SK-N-MC (cell line): ENCODE data around the gene CHMP3.

ENCODE experiments used
- DNase-seq: peaks from one replicate; pipeline ENCODE4 v3.0.0-alpha.2; 2011; ENCODE audit warnings: low read depth, low spot score
- H3K27ac ChIP-seq: fragments of 200-600 bp; sonication (generic); 2 replicates; pipeline ENCODE4 v1.5.1; 2016; ENCODE audit warnings: mixed run types
- H3K36me3 ChIP-seq: fragments of 200-600 bp; sonication (generic); 2 replicates; pipeline ENCODE4 v1.6.1; 2017; ENCODE audit warnings: antibody characterized with exemption, low read length, mixed read lengths; ENCODE audit not compliant: insufficient read depth
- H3K4me3 ChIP-seq: fragments of 200-600 bp; sonication (generic); 2 replicates; pipeline ENCODE4 v1.5.1; 2016
- H3K9ac ChIP-seq: fragments of 200-600 bp; sonication (generic); 2 replicates; pipeline ENCODE4 v1.8.0; 2017; ENCODE audit warnings: mixed run types, mixed read lengths; ENCODE audit not compliant: insufficient read length
- H3K9me3 ChIP-seq: fragments of 200-600 bp; sonication (generic); 2 replicates; pipeline ENCODE4 v1.6.1; 2017; ENCODE audit warnings: low read depth, mild to moderate bottlenecking, antibody characterized with exemption, low read length, moderate library complexity, mixed read lengths
- EZH2 ChIP-seq: fragments of 200-600 bp; sonication (generic); IDR thresholded peaks from one replicate; pipeline ENCODE4 v1.6.1; 2017; ENCODE audit warnings: antibody characterized with exemption
- FOXP2 ChIP-seq: optimal IDR thresholded peaks from 2 replicates; pipeline ENCODE3; 2011; ENCODE audit warnings: mild to moderate bottlenecking, moderate library complexity; ENCODE audit not compliant: insufficient read depth; ENCODE audit errors: extremely low read length, control extremely low read depth
- POLR2AphosphoS5 ChIP-seq: IDR thresholded peaks from 2 replicates; pipeline ENCODE4 v1.6.1; 2012; ENCODE audit warnings: mild to moderate bottlenecking, low read depth, low read length, borderline replicate concordance

The CHMP3 gene

DNA sequence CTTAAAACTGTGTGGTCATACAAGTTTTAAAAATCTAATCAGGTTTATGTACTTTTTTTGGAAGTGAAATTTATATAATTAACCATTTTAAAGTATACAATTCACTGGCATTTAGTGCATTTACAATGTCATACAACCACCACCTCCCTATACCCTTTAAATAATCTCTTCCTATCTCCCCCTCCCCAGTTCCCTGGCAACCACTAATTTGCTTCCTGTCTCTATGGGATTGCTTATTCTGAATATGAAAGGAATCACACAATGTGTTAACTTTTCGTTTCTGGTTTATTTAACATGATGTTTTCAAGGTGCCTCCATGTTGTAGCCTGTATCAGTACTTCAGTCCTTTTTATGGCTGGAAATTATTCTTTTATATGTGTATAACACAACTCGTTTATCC, 19.4 kb downstream of the CHMP3 start:
- TF ChIP-seq POLR2AphosphoS5, result no peak
- TF ChIP-seq EZH2, result no peak
- TF ChIP-seq FOXP2, result no peak
- Histone ChIP-seq H3K36me3 (peaks cover 11% of the 10 kb centered on the region), H3K4me3 (no peak overlapping the region), H3K27ac (0 out of 2 replicates have a peak overlapping the region, but pooled peaks have one; percentile 19), H3K9me3 (0 out of 2 replicates have a peak, but pooled peaks cover 3% of the 10 kb centered on the region), H3K9ac (no peak overlapping the region)
- DNase-seq, result no peak

DNA sequence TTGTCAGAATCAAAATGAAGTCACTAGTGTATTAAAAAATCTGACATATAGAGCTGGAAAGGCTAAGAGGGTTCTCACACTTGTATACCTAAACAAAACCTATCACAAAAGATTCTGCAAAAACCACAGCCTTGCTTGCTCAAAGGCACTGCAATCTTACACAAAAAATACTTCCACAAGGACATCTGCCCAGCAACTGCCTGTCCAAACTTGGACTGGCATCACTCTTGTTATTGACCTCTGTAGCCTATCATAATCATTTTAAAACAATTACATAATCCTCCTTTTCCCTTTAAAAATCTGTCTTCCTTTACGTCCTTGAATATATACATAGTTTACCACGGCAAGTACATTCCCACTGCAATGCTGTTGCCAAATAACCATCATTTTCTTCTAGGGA, 19.9 kb downstream of the CHMP3 start:
- TF ChIP-seq FOXP2, result no peak
- no peak for TF ChIP-seq POLR2AphosphoS5
- no peak for TF ChIP-seq EZH2
- no peak for DNase-seq
- no peak overlapping the region for H3K27ac ChIP-seq
- H3K9ac ChIP-seq, result no peak overlapping the region
- no peak overlapping the region for H3K4me3 ChIP-seq
- H3K36me3 ChIP-seq, result peaks cover 11% of the 10 kb centered on the region
- H3K9me3 ChIP-seq, result 0 out of 2 replicates have a peak, but pooled peaks cover 3% of the 10 kb centered on the region

GRCh38 chr2:86542814-86543213, 20.4 kb downstream of the CHMP3 start:
- H3K9me3 ChIP-seq, result 0 out of 2 replicates have a peak, but pooled peaks cover 3% of the 10 kb centered on the region
- TF ChIP-seq EZH2 (no peak), FOXP2 (no peak)

DNA sequence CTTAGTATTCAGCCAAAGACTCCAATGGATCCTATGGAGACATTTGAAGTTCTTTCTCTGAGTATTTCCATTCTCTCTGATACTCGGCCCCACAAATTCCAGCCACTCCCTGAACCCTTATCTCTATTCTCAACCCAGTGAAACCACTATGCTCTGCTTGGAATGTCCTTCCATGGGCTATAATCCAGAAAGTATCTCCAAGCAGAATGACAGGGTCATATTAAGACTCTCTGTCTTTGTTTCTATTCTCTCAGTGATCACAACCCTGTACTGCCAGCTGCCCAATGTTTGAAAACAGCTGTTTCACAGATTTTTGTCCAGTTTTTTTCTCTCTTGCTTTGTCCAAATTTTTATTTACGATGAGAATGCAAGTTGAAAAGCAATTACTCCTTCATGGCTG, 21.9 kb downstream of the CHMP3 start:
- Histone ChIP-seq H3K36me3 (no peaks in the 10 kb centered on the region; the same call in 1 of the 2 replicates), H3K9me3 (no peaks in the 10 kb centered on the region), H3K4me3 (no peak overlapping the region), H3K27ac (no peak overlapping the region), H3K9ac (no peak overlapping the region)
- no peak for TF ChIP-seq FOXP2
- TF ChIP-seq EZH2, result no peak
- no peak for TF ChIP-seq POLR2AphosphoS5
- no peak for DNase-seq

More at GRCh38 chr2:86542814-86543213, 20.4 kb downstream of the CHMP3 start:
- DNase-seq, result no peak
- peaks cover 11% of the 10 kb centered on the region for H3K36me3 ChIP-seq
- no peak overlapping the region for H3K9ac ChIP-seq
- H3K27ac ChIP-seq, result no peak overlapping the region
- no peak overlapping the region for H3K4me3 ChIP-seq

DNA sequence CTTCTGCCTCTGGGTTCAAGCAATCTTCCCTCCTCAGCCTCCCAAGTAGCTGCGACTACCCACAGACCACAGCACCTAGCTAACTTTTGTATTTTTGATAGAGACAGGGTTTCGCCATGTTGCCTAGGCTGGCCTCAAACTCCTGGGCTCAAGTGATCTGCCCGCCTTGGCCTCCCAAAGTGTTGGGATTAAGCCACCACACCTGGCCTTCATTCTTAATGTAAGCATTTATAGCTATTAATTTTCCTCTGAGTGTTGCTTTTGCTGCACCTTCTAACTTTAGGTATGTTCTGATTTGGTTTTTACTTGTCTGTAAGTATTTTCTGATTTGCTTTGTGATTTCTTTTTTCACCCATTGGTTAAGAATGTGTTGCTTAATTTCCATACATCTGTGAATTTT, 29.7 kb downstream of the CHMP3 start:
- no peak for DNase-seq
- TF ChIP-seq POLR2AphosphoS5, result no peak
- TF ChIP-seq EZH2, result no peak
- no peak for TF ChIP-seq FOXP2
- Histone ChIP-seq H3K27ac (no peak overlapping the region), H3K9me3 (no peaks in the 10 kb centered on the region), H3K4me3 (no peak overlapping the region), H3K36me3 (peaks cover under 1% of the 10 kb centered on the region; the same call in 1 of the 2 replicates), H3K9ac (no peak overlapping the region)

DNA sequence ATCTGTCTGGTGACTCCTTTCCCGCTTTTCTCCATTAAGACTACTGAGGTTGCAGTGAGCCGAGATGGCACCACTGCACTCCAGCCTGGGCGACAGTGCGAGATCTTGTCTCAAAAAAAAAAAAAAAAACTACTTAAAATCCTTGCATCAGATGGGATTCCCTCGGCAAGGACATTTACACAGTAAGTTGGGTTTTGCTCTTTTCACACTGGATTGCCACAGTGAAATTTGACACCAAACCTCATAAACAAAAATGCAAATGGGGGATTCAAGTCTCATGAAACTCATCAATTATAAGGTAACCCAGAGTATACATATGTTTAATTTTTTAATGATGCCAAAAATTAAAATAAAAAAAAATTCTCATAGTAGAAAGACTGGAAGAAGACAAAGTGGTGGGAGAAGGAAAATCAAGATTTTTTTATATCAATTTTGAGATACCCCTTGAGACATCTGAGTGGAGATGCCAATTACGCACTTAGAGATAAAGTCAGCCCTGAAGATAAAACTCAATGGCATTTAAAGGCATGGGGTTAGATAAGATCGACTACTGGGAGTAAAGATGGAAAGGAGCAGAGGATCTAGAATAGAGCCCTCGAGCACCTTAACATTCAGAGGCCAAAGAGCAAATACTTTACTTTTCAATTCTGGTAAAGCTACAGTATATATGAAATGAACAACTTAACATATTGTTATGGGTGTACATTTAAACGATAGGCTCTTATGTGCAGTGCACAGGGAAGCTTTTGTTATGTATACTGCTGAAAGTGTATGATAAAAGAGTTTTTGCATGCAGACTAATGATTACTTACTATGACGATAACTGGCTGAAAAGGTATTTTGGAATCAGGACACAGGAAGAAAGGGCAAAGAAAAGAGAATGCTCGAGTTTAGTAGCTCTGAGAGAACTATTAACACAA, 37.6 kb downstream of the CHMP3 start:
- TF ChIP-seq FOXP2 (no peak), EZH2 (no peak)
- Histone ChIP-seq H3K4me3 (no peak overlapping the region), H3K36me3 (peaks cover 4% of the 10 kb centered on the region), H3K27ac (0 out of 2 replicates have a peak overlapping the region, but pooled peaks have one; percentile 28), H3K9me3 (no peaks in the 10 kb centered on the region), H3K9ac (no peak overlapping the region)
- no peak for DNase-seq

DNA sequence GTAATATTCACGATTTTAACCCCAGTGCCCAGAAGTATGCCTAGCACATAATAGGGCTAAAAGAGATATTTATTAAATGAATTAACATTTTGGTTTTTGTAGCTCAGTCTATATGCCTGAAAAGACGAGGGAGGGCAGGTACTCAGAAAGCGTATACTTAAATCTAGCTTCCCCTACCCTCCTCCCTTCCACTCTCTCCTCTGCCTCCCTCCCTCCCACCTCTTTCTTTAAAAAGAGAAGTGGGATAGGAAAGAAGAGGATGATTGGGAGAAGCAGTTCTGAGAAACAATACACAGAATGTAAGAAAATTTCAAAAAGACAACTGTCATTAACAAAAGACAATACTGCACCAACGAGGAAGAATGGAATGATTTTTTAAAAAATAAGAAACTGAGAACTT, 39.8 kb downstream of the CHMP3 start:
- H3K9ac ChIP-seq, result no peak overlapping the region
- DNase-seq, result no peak
- peaks cover 2% of the 10 kb centered on the region for H3K36me3 ChIP-seq
- no peak overlapping the region for H3K27ac ChIP-seq
- TF ChIP-seq FOXP2 (no peak), POLR2AphosphoS5 (no peak), EZH2 (no peak)
- H3K4me3 ChIP-seq, result no peak overlapping the region
- no peaks in the 10 kb centered on the region for H3K9me3 ChIP-seq

- no peak for DNase-seq
- H3K36me3 ChIP-seq, result no peaks in the 10 kb centered on the region; the same call in 1 of the 2 replicates
- no peak overlapping the region for H3K9ac ChIP-seq
- H3K27ac ChIP-seq, result no peak overlapping the region
- no peak for TF ChIP-seq FOXP2
- H3K4me3 ChIP-seq, result no peak overlapping the region
- no peaks in the 10 kb centered on the region for H3K9me3 ChIP-seq
These were observed 40.5 kb downstream of the CHMP3 start for GRCh38 chr2:86522711-86523110.

DNA sequence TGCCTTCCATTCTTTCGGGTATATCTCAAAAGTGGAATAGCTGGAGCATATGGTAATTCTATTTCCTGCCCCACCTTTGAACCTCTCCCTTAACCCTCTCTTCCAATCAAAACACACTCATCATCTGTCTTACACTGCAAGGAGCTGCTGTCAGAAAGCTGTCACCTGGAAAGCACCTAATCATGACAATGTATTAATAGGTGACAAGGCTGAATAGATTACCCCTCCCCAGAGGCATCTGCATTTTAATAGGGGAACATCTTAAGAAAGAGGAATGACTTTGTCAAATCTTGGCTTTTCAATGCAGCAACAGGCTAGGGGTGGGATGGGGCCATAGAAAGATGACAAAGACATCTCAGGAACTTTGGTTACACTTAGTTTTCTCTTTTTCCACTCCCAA, 41.3 kb downstream of the CHMP3 start:
- no peak for TF ChIP-seq POLR2AphosphoS5
- no peak for TF ChIP-seq FOXP2
- no peak for TF ChIP-seq EZH2
- Histone ChIP-seq H3K9ac (no peak overlapping the region), H3K4me3 (no peak overlapping the region), H3K9me3 (no peaks in the 10 kb centered on the region), H3K27ac (no peak overlapping the region), H3K36me3 (no peaks in the 10 kb centered on the region; the same call in 1 of the 2 replicates)
- no peak for DNase-seq
